Cardiac muscle cell (in vitro differentiated cells and primary cell): ENCODE data around the gene GSS. TPM values are rescaled to one million over a fixed set of nuclear protein-coding genes. Genes with fewer than 3 reads are reported as not detected.

Source experiments
- DNase-seq, 2 donors: peaks; one replicate each; pipeline versions ENCODE4 v3.0.0 to v3.0.0-alpha.2; 2010 to 2017; ENCODE audit warnings: low read depth in 1 of 2, low spot score in 1 of 2
- H3K27ac ChIP-seq: fragments of 200-600 bp; sonication (generic); 2 replicates; pipeline ENCODE4 v1.5.1; 2016
- H3K27me3 ChIP-seq: fragments of 200-600 bp; sonication (generic); 2 replicates; pipeline ENCODE4 v1.6.0; 2016; ENCODE audit warnings: control low read depth
- H3K36me3 ChIP-seq: fragments of 200-600 bp; sonication (generic); 2 replicates; pipeline ENCODE4 v1.5.1; 2016; ENCODE audit warnings: control low read depth
- H3K4me1 ChIP-seq: fragments of 200-600 bp; sonication (generic); 2 replicates; pipeline ENCODE4 v1.8.1; 2017; ENCODE audit warnings: low read depth, mild to moderate bottlenecking, mixed run types
- H3K4me3 ChIP-seq: fragments of 200-600 bp; sonication (generic); 2 replicates; pipeline ENCODE4 v1.5.1; 2016; ENCODE audit warnings: mild to moderate bottlenecking
- H3K9me3 ChIP-seq: fragments of 200-600 bp; sonication (generic); 2 replicates; pipeline ENCODE4 v1.5.1; 2017; ENCODE audit warnings: low read depth, mild to moderate bottlenecking, control low read depth
- polyA plus RNA-seq: library from polyadenylated mRNA; unstranded; fragments of >200 nt; fragmentation: Nextera tagmentation; extraction: Ambion mirVana; gene quantifications from 2 replicates; pipeline ENCODE4 v1.2.1, GENCODE V29; 2016
- total RNA-seq: library from RNA; depleted of rRNA; stranded (reverse); fragments of >200 nt; gene quantifications from 2 replicates; pipeline ENCODE4 v1.2.3, GENCODE V29; 2016
- TF ChIP-seq, protein P1 (sequence below): IDR thresholded peaks from 2 replicates; pipeline ENCODE4 v1.5.1; 2012; ENCODE audit warnings: low read depth, mild to moderate bottlenecking, low read length

The GSS gene
- total and polyA plus RNA-seq, 2 experiments from 2014 or later = 59.9 to 69.5 TPM

DNA sequence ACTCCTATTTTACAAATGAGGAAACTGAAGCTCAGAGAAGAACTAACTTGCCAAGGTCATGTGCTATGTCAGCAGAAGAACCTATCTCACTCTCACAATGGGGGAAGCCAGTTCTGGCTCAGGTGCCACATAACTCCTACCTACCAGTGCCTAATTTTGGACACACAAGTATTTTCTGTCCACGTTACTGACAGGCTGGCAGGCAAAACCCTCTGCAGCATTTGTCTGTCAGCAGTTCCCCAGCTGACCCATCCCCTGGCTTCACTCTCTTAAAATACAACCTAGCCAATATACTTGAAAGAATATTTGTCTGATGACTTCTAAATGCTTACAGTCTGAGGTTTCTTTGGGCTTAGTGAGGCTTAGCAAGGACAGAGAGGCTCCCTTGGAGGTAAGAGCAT lies 15.5 kb downstream of the GSS start:
- TF ChIP-seq, protein P1, sequence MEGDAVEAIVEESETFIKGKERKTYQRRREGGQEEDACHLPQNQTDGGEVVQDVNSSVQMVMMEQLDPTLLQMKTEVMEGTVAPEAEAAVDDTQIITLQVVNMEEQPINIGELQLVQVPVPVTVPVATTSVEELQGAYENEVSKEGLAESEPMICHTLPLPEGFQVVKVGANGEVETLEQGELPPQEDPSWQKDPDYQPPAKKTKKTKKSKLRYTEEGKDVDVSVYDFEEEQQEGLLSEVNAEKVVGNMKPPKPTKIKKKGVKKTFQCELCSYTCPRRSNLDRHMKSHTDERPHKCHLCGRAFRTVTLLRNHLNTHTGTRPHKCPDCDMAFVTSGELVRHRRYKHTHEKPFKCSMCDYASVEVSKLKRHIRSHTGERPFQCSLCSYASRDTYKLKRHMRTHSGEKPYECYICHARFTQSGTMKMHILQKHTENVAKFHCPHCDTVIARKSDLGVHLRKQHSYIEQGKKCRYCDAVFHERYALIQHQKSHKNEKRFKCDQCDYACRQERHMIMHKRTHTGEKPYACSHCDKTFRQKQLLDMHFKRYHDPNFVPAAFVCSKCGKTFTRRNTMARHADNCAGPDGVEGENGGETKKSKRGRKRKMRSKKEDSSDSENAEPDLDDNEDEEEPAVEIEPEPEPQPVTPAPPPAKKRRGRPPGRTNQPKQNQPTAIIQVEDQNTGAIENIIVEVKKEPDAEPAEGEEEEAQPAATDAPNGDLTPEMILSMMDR = no peak
- H3K36me3 ChIP-seq = no peaks in the 10 kb centered on the region
- no peaks in the 10 kb centered on the region for H3K27me3 ChIP-seq
- H3K9me3 ChIP-seq = no peaks in the 10 kb centered on the region
- H3K4me1 ChIP-seq = peaks cover 4% of the 10 kb centered on the region
- H3K4me3 ChIP-seq = no peak overlapping the region
- peak overlapping the region; percentile 66 for H3K27ac ChIP-seq
- DNase-seq = no peak

GRCh38 chr20:34938466-34939163 lies 17.0 kb downstream of the GSS start:
- no peak for DNase-seq
- no peaks in the 10 kb centered on the region for H3K27me3 ChIP-seq
- H3K9me3 ChIP-seq = no peaks in the 10 kb centered on the region
- H3K27ac ChIP-seq = no peak overlapping the region
- TF ChIP-seq, protein P1 = no peak
- H3K36me3 ChIP-seq = no peaks in the 10 kb centered on the region
- H3K4me1 ChIP-seq = peaks cover 4% of the 10 kb centered on the region
- no peak overlapping the region for H3K4me3 ChIP-seq

- no peaks in the 10 kb centered on the region for H3K27me3 ChIP-seq
- DNase-seq = no peak
- TF ChIP-seq, protein P1 = no peak
- H3K27ac ChIP-seq = no peak overlapping the region
- H3K4me1 ChIP-seq = no peaks in the 10 kb centered on the region
- no peak overlapping the region for H3K4me3 ChIP-seq
- H3K36me3 ChIP-seq = peaks cover 12% of the 10 kb centered on the region
- no peaks in the 10 kb centered on the region for H3K9me3 ChIP-seq
Observed at GRCh38 chr20:34931771-34932170, 23.8 kb downstream of the GSS start.

DNA sequence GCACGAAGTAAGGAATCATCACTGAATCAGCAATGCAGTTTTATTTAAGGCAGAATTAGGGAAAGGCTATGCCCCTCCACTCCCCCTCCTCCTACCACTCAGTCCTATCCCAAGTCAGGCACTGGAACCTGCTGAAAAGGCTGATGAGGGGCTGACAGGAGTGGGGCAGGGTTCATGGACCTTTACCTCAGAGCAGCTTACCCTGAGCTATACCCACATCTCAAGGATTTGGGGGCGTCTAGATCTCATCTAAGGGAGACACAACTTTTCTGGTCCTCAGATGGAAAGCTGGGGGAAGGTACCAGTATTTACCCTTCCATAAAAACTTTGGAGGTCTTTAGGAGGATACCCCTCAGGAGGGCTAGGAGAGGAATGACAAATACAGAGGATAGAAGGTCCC lies 27.2 kb downstream of the GSS start:
- TF ChIP-seq, protein P1 = no peak
- Histone ChIP-seq H3K9me3 (no peaks in the 10 kb centered on the region), H3K4me1 (no peaks in the 10 kb centered on the region), H3K27me3 (no peaks in the 10 kb centered on the region), H3K4me3 (no peak overlapping the region), H3K36me3 (peaks cover 19% of the 10 kb centered on the region), H3K27ac (no peak overlapping the region)
- DNase-seq = no peak

DNA sequence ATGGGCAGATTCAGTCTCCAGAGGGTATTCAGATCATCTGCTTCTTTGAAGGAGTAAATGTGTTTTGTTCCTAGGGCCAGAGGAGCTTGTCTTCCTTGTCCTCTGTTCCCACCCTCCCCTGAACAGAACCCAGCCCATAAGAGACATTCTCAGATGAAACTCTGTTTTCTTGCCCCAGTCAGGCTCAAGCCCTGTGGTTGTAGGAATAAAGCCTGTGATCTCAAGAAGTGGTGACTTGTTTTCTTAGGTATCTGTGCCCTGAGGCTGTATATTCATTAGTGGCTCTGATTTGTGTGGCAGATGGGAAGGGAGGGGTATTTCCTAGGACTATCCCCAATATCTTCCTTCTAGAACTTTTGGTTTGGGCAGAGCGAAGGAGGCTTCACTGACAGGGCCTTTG lies 27.9 kb downstream of the GSS start:
- DNase-seq = no peak
- Histone ChIP-seq H3K27me3 (no peaks in the 10 kb centered on the region), H3K27ac (no peak overlapping the region), H3K9me3 (no peaks in the 10 kb centered on the region), H3K4me3 (no peak overlapping the region), H3K4me1 (no peaks in the 10 kb centered on the region), H3K36me3 (peaks cover 19% of the 10 kb centered on the region)
- TF ChIP-seq, protein P1 = no peak

- Histone ChIP-seq H3K27ac (no peak overlapping the region), H3K36me3 (peaks cover 19% of the 10 kb centered on the region)
Observed at GRCh38 chr20:34926581-34926980, 29.0 kb downstream of the GSS start.

More at GRCh38 chr20:34926581-34926980, 29.0 kb downstream of the GSS start:
- DNase-seq = no peak
- TF ChIP-seq, protein P1 = no peak
- no peaks in the 10 kb centered on the region for H3K9me3 ChIP-seq
- no peaks in the 10 kb centered on the region for H3K4me1 ChIP-seq
- H3K4me3 ChIP-seq = no peak overlapping the region
- no peaks in the 10 kb centered on the region for H3K27me3 ChIP-seq
